GM20000 (cell line): ENCODE results near the gene POLRMT.

Experiments
- DNase-seq: peaks from one replicate; pipeline ENCODE4 v3.0.0; 2012; ENCODE audit warnings: low spot score
- CTCF ChIP-seq: IDR thresholded peaks from 2 replicates; pipeline ENCODE4 v1.5.1; 2012; ENCODE audit warnings: mild to moderate bottlenecking, control low read depth; ENCODE audit errors: extremely low read depth, missing control alignments

Gene POLRMT

GRCh38 chr19:619286-620002, 13.9 kb downstream of the POLRMT start:
- no peak for DNase-seq
- TF ChIP-seq CTCF, result no peak

GRCh38 chr19:618674-619285, 14.6 kb downstream of the POLRMT start:
- no peak for TF ChIP-seq CTCF
- no peak for DNase-seq

GRCh38 chr19:618247-618619, 15.1 kb downstream of the POLRMT start:
- TF ChIP-seq CTCF, result no peak
- DNase-seq, result no peak

- no peak for TF ChIP-seq CTCF
- DNase-seq, result no peak
These were observed 15.6 kb downstream of the POLRMT start for GRCh38 chr19:617551-618246.

GRCh38 chr19:616747-617526, 16.4 kb downstream of the POLRMT start:
- no peak for DNase-seq
- no peak for TF ChIP-seq CTCF

- no peak for TF ChIP-seq CTCF
- DNase-seq, result no peak
These were observed 17.2 kb downstream of the POLRMT start for GRCh38 chr19:616062-616700.
